Measurements from ENCODE around the gene NR5A1. TPM values are rescaled to one million over a fixed set of nuclear protein-coding genes. Genes with fewer than 3 reads are reported as not detected.

Gene NR5A1
- total RNA-seq, 1 donor from 2014 or later: 1.0 TPM

- Mint-ChIP-seq H3K27ac (no peak overlapping the region), H3K9me3 (no peaks in the 10 kb centered on the region), H3K36me3 (no peaks in the 10 kb centered on the region), H3K4me3 (no peak overlapping the region), H3K4me1 (no peaks in the 10 kb centered on the region), H3K27me3 (ENCODE audit: insufficient read depth, low read depth) (peaks cover 20% of the 10 kb centered on the region)
- Histone ChIP-seq H3K36me3 (no peaks in the 10 kb centered on the region), H3K4me2 (no peak overlapping the region), H3K27ac (no peak overlapping the region), H3K27me3 (no peaks in the 10 kb centered on the region), H3F3A (ENCODE audit: low read depth) (no peaks in the 10 kb centered on the region), H3K9ac (no peak overlapping the region), H3K79me2 (ENCODE audit: low read depth) (no peaks in the 10 kb centered on the region), H4K20me1 (ENCODE audit: low read depth) (no peaks in the 10 kb centered on the region), H3K4me1 (no peaks in the 10 kb centered on the region), H2AFZ (replicated peaks) (no peak overlapping the region), H3K4me3 (no peak overlapping the region), H3K9me3 (ENCODE audit: low read depth) (no peaks in the 10 kb centered on the region)
- DNase-seq (ENCODE audit: low spot score): no peak
- TF ChIP-seq EZH2 (IDR thresholded peaks at IDR 0.05) (no peak), EZH2phosphoT487 (IDR thresholded peaks at IDR 0.05) (no peak)
- TF ChIP-seq, protein P1, sequence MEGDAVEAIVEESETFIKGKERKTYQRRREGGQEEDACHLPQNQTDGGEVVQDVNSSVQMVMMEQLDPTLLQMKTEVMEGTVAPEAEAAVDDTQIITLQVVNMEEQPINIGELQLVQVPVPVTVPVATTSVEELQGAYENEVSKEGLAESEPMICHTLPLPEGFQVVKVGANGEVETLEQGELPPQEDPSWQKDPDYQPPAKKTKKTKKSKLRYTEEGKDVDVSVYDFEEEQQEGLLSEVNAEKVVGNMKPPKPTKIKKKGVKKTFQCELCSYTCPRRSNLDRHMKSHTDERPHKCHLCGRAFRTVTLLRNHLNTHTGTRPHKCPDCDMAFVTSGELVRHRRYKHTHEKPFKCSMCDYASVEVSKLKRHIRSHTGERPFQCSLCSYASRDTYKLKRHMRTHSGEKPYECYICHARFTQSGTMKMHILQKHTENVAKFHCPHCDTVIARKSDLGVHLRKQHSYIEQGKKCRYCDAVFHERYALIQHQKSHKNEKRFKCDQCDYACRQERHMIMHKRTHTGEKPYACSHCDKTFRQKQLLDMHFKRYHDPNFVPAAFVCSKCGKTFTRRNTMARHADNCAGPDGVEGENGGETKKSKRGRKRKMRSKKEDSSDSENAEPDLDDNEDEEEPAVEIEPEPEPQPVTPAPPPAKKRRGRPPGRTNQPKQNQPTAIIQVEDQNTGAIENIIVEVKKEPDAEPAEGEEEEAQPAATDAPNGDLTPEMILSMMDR (IDR thresholded peaks at IDR 0.05): no peak
These were observed 68.1 kb downstream of the NR5A1 start for GRCh38 chr9:124439086-124439485.

- Mint-ChIP-seq H3K9me3 (no peaks in the 10 kb centered on the region), H3K27ac (no peak overlapping the region), H3K36me3 (no peaks in the 10 kb centered on the region), H3K4me3 (no peak overlapping the region), H3K27me3 (ENCODE audit: insufficient read depth, low read depth) (peaks cover 20% of the 10 kb centered on the region), H3K4me1 (no peaks in the 10 kb centered on the region)
- Histone ChIP-seq H3F3A (ENCODE audit: low read depth) (no peaks in the 10 kb centered on the region), H3K4me3 (no peak overlapping the region), H3K36me3 (no peaks in the 10 kb centered on the region), H3K4me1 (no peaks in the 10 kb centered on the region), H3K9me3 (ENCODE audit: low read depth) (no peaks in the 10 kb centered on the region), H3K4me2 (no peak overlapping the region), H4K20me1 (ENCODE audit: low read depth) (no peaks in the 10 kb centered on the region), H3K79me2 (ENCODE audit: low read depth) (no peaks in the 10 kb centered on the region), H3K27ac (no peak overlapping the region), H3K27me3 (no peaks in the 10 kb centered on the region), H3K9ac (no peak overlapping the region), H2AFZ (replicated peaks) (no peak overlapping the region)
- TF ChIP-seq EZH2phosphoT487 (IDR thresholded peaks at IDR 0.05) (no peak), EZH2 (IDR thresholded peaks at IDR 0.05) (no peak)
- no peak for DNase-seq (ENCODE audit: low spot score)
These were observed 69.1 kb downstream of the NR5A1 start for GRCh38 chr9:124438091-124438490.

DNA sequence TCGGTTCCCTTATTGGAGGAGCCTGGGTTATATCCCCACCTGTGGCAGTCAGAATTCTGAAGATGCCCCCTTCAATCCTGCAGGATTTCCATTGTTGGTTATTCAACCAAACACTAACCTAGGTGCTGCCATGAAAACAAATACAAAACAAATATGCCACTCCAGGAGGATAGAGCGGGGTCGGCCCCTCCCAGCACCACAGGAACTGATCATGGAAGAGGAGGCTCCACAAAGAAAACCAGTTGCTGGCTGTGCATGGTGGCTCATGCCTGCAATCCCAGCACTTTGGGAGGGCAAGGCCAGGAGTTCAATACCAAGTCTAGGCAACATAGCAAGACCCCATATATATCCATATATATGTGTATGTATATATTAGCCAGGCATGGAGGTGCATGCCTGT, 70.1 kb downstream of the NR5A1 start:
- Histone ChIP-seq H4K20me1 (ENCODE audit: low read depth) (no peaks in the 10 kb centered on the region), H3F3A (ENCODE audit: low read depth) (no peaks in the 10 kb centered on the region), H3K4me2 (no peak overlapping the region), H3K79me2 (ENCODE audit: low read depth) (no peaks in the 10 kb centered on the region), H2AFZ (replicated peaks) (no peak overlapping the region), H3K36me3 (no peaks in the 10 kb centered on the region), H3K9ac (no peak overlapping the region), H3K4me3 (no peak overlapping the region), H3K27ac (no peak overlapping the region), H3K27me3 (no peaks in the 10 kb centered on the region), H3K4me1 (no peaks in the 10 kb centered on the region), H3K9me3 (ENCODE audit: low read depth) (no peaks in the 10 kb centered on the region)
- Mint-ChIP-seq H3K27me3 (ENCODE audit: insufficient read depth, low read depth) (peaks cover 19% of the 10 kb centered on the region), H3K4me3 (no peak overlapping the region), H3K9me3 (no peaks in the 10 kb centered on the region), H3K36me3 (no peaks in the 10 kb centered on the region), H3K4me1 (peaks cover 2% of the 10 kb centered on the region), H3K27ac (no peak overlapping the region)
- TF ChIP-seq EZH2 (IDR thresholded peaks at IDR 0.05) (no peak), EZH2phosphoT487 (IDR thresholded peaks at IDR 0.05) (no peak)
- TF ChIP-seq, protein P1 (IDR thresholded peaks at IDR 0.05): no peak
- DNase-seq (ENCODE audit: low spot score): no peak

DNA sequence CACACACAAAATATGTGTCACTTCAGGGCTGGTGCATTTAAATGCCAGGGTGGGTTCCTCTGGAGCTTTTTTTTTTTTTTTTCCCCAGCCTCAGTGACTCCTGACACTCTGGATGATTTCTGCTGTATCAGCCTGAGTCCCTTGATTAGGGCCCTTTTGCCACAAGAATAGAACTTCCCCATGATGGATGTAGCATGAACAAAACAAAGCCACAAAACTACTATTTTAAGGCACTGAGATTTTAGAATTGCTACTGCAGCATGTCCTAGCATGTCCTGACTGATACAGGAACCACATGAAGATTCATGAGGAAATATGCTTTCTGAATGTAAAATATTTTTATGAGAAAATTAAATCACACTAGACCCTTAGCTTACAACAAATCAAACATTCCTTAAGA, 70.9 kb downstream of the NR5A1 start:
- no peak for DNase-seq (ENCODE audit: low spot score)
- H3K27me3 Mint-ChIP-seq (ENCODE audit: insufficient read depth, low read depth): peaks cover 19% of the 10 kb centered on the region

More for the DNA sequence above, 70.9 kb downstream of the NR5A1 start:
- H3K4me1 Mint-ChIP-seq: peaks cover 4% of the 10 kb centered on the region
- Histone ChIP-seq H3K4me2 (no peak overlapping the region), H3K4me3 (no peak overlapping the region), H3K9ac (no peak overlapping the region), H3K36me3 (no peaks in the 10 kb centered on the region), H3K4me1 (no peaks in the 10 kb centered on the region), H3F3A (ENCODE audit: low read depth) (no peaks in the 10 kb centered on the region), H3K27ac (no peak overlapping the region), H3K79me2 (ENCODE audit: low read depth) (no peaks in the 10 kb centered on the region), H3K27me3 (no peaks in the 10 kb centered on the region), H4K20me1 (ENCODE audit: low read depth) (no peaks in the 10 kb centered on the region), H3K9me3 (ENCODE audit: low read depth) (no peaks in the 10 kb centered on the region), H2AFZ (replicated peaks) (no peak overlapping the region)
- H3K4me3 Mint-ChIP-seq: no peak overlapping the region
- H3K9me3 Mint-ChIP-seq: no peaks in the 10 kb centered on the region
- no peak for TF ChIP-seq EZH2phosphoT487 (IDR thresholded peaks at IDR 0.05)
- TF ChIP-seq EZH2 (IDR thresholded peaks at IDR 0.05): no peak
- TF ChIP-seq, protein P1 (IDR thresholded peaks at IDR 0.05): no peak
- H3K27ac Mint-ChIP-seq: no peak overlapping the region
- no peaks in the 10 kb centered on the region for H3K36me3 Mint-ChIP-seq

Other genes starting within 250 kb of the NR5A1 start
- 18.5 and 21.2 TPM in 2 replicates for gene NEK6, start 249.4 kb downstream of the NR5A1 start, total RNA-seq (ENCODE audit: low replicate concordance)
- gene PSMB7, start 92.0 kb downstream of the NR5A1 start, total RNA-seq (ENCODE audit: low replicate concordance): 249 and 270 TPM in 2 replicates
- gene ADGRD2, start 56.9 kb downstream of the NR5A1 start, total RNA-seq (ENCODE audit: low replicate concordance): 0.13 and 0.43 TPM in 2 replicates